Testis (tissue), 2 donors: ENCODE data around the gene COX15.

ENCODE experiments used
- POLR2A ChIP-seq: fragments of 450-650 bp; IDR thresholded peaks from one replicate; pipeline ENCODE4 v1.6.1; 2017; ENCODE audit warnings: antibody characterized with exemption, mild to moderate bottlenecking, moderate library complexity
- TF ChIP-seq, protein P1 (sequence below), 3 experiments: fragments of 450-650 bp in 2 of 3; fragments of 200-600 bp in 1 of 3; sonication (generic) in 1 of 3; IDR thresholded peaks; one replicate each; pipeline ENCODE4 v1.5.1; 2016 to 2019; ENCODE audit warnings: antibody characterized with exemption in 3 of 3, mild to moderate bottlenecking in 2 of 3, moderate library complexity in 1 of 3

DNA sequence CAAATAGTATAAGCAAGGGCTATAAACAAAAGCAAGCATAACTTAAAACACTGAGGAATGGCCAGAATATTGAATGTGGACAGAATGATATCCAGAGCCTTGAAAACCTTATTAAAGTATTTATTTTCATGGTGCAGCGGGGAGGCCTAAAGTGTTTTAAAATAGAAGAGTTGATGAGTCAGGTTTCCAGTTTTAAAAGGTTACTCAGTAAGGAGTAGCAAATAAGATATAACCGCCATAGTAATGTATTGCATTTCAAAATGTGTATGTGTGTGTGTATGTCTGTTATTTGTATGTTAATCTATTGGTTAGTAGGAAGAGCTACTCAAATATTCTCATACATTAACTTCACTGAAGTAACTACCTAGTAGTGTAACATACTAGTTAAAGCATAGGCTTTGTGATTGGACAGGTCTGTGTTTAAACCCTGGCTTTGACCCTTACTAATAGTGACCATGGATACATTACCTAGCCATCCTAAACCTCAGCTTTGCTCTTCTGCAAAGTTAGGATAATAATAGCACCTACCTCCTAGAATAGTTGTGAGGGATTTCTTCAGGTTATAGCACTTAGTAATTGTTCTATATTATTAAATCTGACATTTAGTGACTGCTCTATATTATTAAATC lies 17.0 kb upstream of the COX15 start:
- no peak for TF ChIP-seq POLR2A
- TF ChIP-seq, protein P1, sequence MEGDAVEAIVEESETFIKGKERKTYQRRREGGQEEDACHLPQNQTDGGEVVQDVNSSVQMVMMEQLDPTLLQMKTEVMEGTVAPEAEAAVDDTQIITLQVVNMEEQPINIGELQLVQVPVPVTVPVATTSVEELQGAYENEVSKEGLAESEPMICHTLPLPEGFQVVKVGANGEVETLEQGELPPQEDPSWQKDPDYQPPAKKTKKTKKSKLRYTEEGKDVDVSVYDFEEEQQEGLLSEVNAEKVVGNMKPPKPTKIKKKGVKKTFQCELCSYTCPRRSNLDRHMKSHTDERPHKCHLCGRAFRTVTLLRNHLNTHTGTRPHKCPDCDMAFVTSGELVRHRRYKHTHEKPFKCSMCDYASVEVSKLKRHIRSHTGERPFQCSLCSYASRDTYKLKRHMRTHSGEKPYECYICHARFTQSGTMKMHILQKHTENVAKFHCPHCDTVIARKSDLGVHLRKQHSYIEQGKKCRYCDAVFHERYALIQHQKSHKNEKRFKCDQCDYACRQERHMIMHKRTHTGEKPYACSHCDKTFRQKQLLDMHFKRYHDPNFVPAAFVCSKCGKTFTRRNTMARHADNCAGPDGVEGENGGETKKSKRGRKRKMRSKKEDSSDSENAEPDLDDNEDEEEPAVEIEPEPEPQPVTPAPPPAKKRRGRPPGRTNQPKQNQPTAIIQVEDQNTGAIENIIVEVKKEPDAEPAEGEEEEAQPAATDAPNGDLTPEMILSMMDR (IDR thresholded peaks at IDR 0.05) = no peak
